Activated CD8-positive, alpha-beta T cell treated with anti-CD3 and anti-CD28 coated beads for 36 hours (primary cell): Measurements from ENCODE around the gene TAF4. TPM values are rescaled to one million over a fixed set of nuclear protein-coding genes. Genes with fewer than 3 reads are reported as not detected.

ENCODE experiments used
- ATAC-seq: fragments of 200-7000 bp; cut with Tn5 transposase; one replicate; pipeline ENCODE4 v1.10.0; 2021; ENCODE audit warnings: mild to moderate bottlenecking, moderate library complexity
- CTCF ChIA-PET: fragments of 350-600 bp; sonication (Branson Sonifier 250); formaldehyde crosslinking; loops from one replicate; lab custom pipeline; 2021; ENCODE audit warnings: antibody characterized with exemption; lab: Charles Lee
- POLR2A ChIA-PET: fragments of 350-600 bp; sonication (Branson Sonifier 250); formaldehyde crosslinking; loops from one replicate; lab custom pipeline; 2021; ENCODE audit warnings: antibody characterized with exemption; lab: Charles Lee
- DNase-seq: peaks from one replicate; pipeline ENCODE4 v3.0.0-alpha.2; 2020
- H3K27ac Mint-ChIP-seq: one replicate; pipeline ENCODE4 v1.8.0; 2021; ENCODE audit warnings: mild to moderate bottlenecking, mixed read lengths
- H3K27me3 Mint-ChIP-seq: one replicate; pipeline ENCODE4 v1.8.0; 2021; ENCODE audit warnings: mixed read lengths
- H3K36me3 Mint-ChIP-seq: one replicate; pipeline ENCODE4 v1.8.0; 2021; ENCODE audit warnings: low read depth, mixed read lengths
- H3K4me1 Mint-ChIP-seq: one replicate; pipeline ENCODE4 v1.8.0; 2021; ENCODE audit warnings: low read depth, mixed read lengths
- H3K4me3 Mint-ChIP-seq: one replicate; pipeline ENCODE4 v1.8.0; 2021; ENCODE audit warnings: mild to moderate bottlenecking, moderate library complexity, mixed read lengths
- H3K9me3 Mint-ChIP-seq: one replicate; pipeline ENCODE4 v1.8.0; 2021; ENCODE audit warnings: mixed read lengths
- intact Hi-C: fragments of 100-400 bp; cut with micrococcal nuclease; formaldehyde crosslinking; loops from one replicate; pipeline ENCODE4 v1.10.0; 2022
- total RNA-seq, 2 experiments: library from RNA; stranded (reverse); gene quantifications; one replicate each; pipeline ENCODE4 v1.2.3, GENCODE V29; 2021
- TF ChIP-seq, protein P1 (sequence below): fragments of 200-600 bp; IDR thresholded peaks from one replicate; pipeline ENCODE4 v1.8.0; 2022; ENCODE audit warnings: antibody characterized with exemption, mild to moderate bottlenecking

Gene TAF4
- total RNA-seq, 2 experiments from 2014 or later = 14.1 to 15.9 TPM

GRCh38 chr20:61978491-61978890, 87.2 kb downstream of the TAF4 start:
- no peak for DNase-seq
- CTCF ChIA-PET = no interaction called here
- ATAC-seq = no peak
- Mint-ChIP-seq H3K9me3 (peaks cover 7% of the 10 kb centered on the region), H3K4me1 (peaks cover 14% of the 10 kb centered on the region), H3K4me3 (no peak overlapping the region), H3K27me3 (no peaks in the 10 kb centered on the region), H3K36me3 (peaks cover 18% of the 10 kb centered on the region), H3K27ac (no peak overlapping the region)
- POLR2A ChIA-PET = no interaction called here
- intact Hi-C loops = no loop called here
- TF ChIP-seq, protein P1, sequence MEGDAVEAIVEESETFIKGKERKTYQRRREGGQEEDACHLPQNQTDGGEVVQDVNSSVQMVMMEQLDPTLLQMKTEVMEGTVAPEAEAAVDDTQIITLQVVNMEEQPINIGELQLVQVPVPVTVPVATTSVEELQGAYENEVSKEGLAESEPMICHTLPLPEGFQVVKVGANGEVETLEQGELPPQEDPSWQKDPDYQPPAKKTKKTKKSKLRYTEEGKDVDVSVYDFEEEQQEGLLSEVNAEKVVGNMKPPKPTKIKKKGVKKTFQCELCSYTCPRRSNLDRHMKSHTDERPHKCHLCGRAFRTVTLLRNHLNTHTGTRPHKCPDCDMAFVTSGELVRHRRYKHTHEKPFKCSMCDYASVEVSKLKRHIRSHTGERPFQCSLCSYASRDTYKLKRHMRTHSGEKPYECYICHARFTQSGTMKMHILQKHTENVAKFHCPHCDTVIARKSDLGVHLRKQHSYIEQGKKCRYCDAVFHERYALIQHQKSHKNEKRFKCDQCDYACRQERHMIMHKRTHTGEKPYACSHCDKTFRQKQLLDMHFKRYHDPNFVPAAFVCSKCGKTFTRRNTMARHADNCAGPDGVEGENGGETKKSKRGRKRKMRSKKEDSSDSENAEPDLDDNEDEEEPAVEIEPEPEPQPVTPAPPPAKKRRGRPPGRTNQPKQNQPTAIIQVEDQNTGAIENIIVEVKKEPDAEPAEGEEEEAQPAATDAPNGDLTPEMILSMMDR = no peak

- no peaks in the 10 kb centered on the region for H3K27me3 Mint-ChIP-seq
- intact Hi-C loops = no loop called here
- DNase-seq = no peak
- peaks cover 7% of the 10 kb centered on the region for H3K9me3 Mint-ChIP-seq
- no peak overlapping the region for H3K4me3 Mint-ChIP-seq
- H3K4me1 Mint-ChIP-seq = peaks cover 13% of the 10 kb centered on the region
- peaks cover 25% of the 10 kb centered on the region for H3K36me3 Mint-ChIP-seq
- ATAC-seq = no peak
- ChIA-PET CTCF (no interaction called here), POLR2A (no interaction called here)
- TF ChIP-seq, protein P1 = no peak
- H3K27ac Mint-ChIP-seq = no peak overlapping the region
Observed at GRCh38 chr20:61977419-61977786, 88.3 kb downstream of the TAF4 start.

GRCh38 chr20:61976644-61977418, 88.8 kb downstream of the TAF4 start:
- DNase-seq (no peak), ATAC-seq (no peak)
- POLR2A ChIA-PET = no interaction called here
- Mint-ChIP-seq H3K36me3 (peaks cover 25% of the 10 kb centered on the region), H3K9me3 (peaks cover 3% of the 10 kb centered on the region), H3K27ac (no peak overlapping the region), H3K4me1 (peaks cover 9% of the 10 kb centered on the region), H3K4me3 (no peak overlapping the region), H3K27me3 (no peaks in the 10 kb centered on the region)
- intact Hi-C loops = no loop called here
- CTCF ChIA-PET = no interaction called here
- TF ChIP-seq, protein P1 = no peak

DNA sequence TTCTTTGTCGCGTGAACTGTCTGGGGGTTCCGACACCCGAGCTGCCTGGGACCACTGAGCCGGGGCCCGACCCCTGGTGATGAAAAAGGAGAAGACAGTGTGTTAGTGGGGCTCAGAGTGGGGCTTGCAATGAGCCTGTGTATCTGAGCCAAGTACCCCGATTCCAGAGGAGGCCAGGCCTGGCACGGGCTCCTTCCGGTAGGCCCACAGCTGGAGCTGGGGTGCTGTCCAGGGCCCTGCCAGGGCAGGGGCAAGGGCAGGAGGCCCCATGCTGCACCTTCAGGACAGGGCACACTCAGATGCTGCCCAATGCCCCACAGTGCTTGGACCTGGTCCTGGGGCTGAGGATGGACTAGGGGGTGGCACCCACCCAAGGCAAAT, 89.4 kb downstream of the TAF4 start:
- TF ChIP-seq, protein P1 = no peak
- ATAC-seq (no peak), DNase-seq (no peak)
- CTCF ChIA-PET = no interaction called here
- H3K4me3 Mint-ChIP-seq = no peak overlapping the region
- H3K9me3 Mint-ChIP-seq = peaks cover 1% of the 10 kb centered on the region
- intact Hi-C loops = no loop called here
- peaks cover 5% of the 10 kb centered on the region for H3K4me1 Mint-ChIP-seq
- H3K27ac Mint-ChIP-seq = no peak overlapping the region
- no peaks in the 10 kb centered on the region for H3K27me3 Mint-ChIP-seq
- peaks cover 23% of the 10 kb centered on the region for H3K36me3 Mint-ChIP-seq
- POLR2A ChIA-PET = no interaction called here

GRCh38 chr20:61975407-61976129, 90.1 kb downstream of the TAF4 start:
- H3K4me1 Mint-ChIP-seq = no peaks in the 10 kb centered on the region
- H3K27ac Mint-ChIP-seq = no peak overlapping the region
- ChIA-PET POLR2A (no interaction called here), CTCF (no interaction called here)
- DNase-seq (no peak), ATAC-seq (no peak)
- TF ChIP-seq, protein P1 = no peak
- H3K36me3 Mint-ChIP-seq = peaks cover 21% of the 10 kb centered on the region
- no peaks in the 10 kb centered on the region for H3K9me3 Mint-ChIP-seq
- intact Hi-C loops = no loop called here
- H3K4me3 Mint-ChIP-seq = no peak overlapping the region
- H3K27me3 Mint-ChIP-seq = no peaks in the 10 kb centered on the region
